GM19043 (cell line): Measurements from ENCODE around the gene XRRA1.
A peak's percentile ranks its signal among the peaks of the same experiment; 100 is the strongest.

Experiments
- ATAC-seq: cut with Tn5 transposase; IDR thresholded peaks from one replicate; pipeline ENCODE4 v1.9.1; 2021; ENCODE audit warnings: low read depth; ENCODE audit not compliant: unreplicated experiment

The XRRA1 gene

DNA sequence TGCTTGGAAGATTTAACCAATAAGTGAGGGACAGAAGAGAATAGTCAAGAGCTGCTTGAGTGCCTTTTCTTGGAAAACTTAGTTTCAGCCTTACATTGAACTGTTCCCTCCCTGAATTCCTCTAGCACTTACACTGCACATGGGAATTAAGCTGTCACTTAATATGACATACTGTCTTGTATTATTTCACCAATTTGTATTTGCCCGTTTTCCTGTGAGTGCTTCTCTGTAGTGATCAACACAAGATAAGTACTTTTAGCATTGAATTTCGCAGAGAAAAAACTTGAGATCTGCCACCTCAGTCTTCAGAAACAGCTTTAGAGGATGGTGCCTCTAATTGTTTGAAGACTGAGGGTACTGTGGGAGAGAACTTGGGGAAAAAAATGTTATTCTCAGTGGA lies 3.9 kb upstream of the XRRA1 start:
- ATAC-seq, result no peak

DNA sequence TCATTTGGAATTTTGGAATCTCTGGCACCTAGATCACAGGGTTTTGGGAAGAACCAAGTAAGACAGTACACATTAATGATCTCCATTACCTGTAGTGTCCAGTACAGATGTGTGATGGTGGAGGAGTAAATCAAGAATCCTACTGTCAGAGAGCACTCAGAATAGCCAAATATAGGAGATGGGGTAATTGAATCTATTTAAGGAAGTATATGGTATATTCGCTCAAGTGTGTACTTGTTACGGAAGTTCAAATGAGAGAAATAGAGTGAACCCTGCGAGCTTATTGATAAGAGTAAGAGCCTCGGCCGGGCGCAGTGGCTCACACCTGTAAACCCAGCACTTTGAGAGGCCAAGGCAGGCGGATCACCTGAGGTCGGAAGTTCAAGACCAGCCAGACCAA lies 2.3 kb upstream of the XRRA1 start:
- no peak for ATAC-seq

DNA sequence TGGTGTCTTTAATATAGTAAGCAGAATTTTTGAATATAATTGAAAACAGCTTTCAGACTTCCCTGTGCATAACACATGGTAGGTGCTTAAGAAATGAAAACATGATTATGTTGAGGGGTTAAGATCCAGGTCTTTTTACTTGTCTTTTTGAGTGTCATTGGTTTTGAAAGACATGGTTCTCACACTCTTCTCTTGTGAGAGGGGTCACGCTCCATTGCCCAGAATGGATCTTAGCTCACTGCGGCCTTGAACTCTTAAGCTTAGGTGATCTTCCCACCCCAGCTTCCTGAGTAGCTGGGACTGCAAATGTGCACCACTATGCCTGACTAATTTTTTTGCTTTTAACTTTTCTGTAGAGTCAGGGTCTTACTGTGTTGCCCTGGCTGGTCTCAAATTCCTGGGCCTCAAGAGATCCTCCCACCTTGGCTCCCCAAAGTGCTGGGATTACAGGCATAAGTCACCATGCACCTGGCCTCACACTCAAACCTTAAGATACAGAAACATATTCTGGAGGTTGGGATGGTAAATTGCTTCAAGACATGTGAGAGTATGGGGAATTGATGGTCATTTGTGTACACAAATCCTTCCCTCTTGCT lies 1.6 kb upstream of the XRRA1 start:
- no peak for ATAC-seq

DNA sequence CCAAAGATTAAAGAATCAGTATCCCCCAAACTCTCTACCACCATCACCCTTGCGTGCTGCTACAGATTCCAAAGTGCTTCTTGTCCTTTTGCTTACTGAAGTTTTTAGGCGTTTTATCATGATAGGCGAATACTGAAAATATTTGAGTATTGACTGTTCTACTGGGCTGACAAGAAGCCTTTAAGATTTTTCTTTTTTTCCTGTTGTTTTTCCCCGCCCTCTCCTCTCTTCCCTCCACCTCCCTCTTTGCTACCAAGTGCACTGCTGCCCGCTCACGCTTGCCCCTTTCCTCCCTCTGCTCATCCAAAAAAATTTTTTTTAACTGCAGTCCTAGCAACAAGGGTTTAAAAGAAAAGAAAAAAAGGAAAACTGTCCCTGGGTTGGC lies 854 bp upstream of the XRRA1 start:
- ATAC-seq, result no peak

DNA sequence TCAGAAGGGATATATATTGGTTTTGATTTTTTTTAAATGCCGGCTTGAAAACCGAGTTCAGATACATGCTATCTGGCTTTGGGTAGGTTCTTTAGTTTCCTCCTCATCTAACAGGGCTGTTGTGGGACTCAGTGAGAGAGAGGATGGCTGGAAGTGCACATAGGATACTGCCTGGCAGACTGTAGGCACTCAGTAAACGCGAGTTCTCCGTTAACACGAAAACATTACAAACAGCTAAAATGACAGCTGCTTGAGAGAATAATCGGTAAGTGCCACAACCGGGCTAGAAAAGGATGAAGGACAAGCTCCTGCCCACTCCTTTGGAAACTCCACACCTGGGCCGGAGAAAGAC lies 369 bp downstream of the XRRA1 start:
- ATAC-seq, result peak; percentile 13

DNA sequence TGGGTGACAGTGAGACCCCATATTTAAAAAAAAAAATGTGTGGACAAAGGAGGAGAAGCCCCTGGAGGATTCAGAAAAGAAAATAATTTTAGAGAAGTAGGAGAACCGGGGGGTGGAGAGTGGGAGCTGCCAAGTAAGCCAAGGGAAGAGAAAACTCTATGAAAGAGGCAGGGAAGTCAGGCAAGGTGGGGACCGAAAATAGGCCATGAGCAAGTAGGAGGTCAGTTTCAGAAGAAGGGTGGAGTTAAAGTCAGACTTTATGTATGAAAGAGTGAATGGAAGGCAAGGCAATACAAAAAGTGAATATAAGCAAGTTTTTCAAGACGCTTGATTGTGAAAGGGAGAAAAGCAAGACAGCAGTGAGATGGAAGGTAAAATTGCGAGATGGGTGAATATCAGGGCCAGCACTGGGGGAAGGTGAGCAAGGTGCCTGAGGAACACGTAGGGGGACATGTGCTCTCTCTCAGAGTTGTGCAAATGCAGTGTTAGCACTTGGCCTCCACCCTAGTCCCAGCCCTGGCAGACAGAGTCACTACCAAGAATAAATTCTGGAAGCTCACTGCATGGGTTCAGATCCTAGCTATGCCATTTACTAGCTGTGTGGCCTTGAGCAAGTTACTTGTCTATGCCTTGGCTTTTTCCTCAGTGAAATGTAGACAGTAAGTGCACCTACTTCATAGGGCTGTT lies 6.7 kb downstream of the XRRA1 start:
- no peak for ATAC-seq

DNA sequence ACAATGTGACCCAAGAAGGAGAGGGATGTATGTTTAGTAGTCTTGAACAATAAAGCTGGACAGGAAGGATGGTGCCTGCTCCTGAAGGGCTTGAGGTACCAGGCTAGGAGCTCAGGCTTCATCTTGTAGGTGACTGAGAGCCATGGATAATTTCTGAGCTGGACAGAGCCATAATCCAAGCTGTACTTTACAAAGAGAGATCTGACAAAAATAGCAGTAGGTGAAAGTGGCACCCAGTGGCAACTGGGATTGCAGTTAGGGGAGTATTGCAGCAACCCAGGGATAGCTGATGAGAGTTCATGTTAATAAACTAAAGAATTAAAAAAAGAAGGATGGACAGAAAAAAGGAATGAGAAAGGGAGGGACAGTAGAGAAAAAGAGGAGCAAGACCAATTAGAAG lies 7.4 kb downstream of the XRRA1 start:
- no peak for ATAC-seq

DNA sequence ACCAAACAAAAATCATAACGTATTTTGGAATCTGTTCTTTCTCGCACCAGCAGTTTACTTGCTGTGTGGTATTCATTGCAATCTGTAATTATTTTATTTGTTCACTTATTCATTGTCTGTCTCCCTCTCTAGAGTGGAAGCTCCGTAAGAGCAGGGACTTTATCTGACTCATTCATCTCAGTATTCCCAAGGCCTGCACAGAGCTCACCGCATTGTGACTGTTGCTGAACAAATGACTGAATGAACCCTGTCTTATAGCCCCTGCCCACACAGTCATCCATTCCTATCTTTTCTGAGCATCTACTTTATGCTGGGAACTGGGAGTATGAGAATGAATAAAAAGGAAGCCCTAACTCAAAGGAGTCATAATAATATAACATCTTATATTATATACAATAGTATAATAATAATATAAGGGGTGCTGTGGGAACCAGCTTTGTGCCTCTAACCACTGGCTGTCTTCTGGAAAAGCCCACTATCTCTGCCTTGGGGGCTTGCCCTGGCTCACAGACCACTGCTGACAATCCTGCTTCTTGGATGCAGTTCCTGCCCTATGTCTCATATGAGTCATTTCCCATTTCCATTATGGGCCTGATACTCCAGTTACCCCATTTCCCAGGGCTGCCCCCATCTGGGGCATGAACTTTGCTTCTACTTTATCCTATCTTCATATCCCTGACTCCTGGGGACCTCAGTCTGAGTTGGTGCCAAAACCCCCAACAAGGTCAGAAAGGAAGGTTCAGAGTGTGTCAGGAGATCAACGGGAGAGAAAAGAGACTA lies 11.0 kb downstream of the XRRA1 start:
- no peak for ATAC-seq

DNA sequence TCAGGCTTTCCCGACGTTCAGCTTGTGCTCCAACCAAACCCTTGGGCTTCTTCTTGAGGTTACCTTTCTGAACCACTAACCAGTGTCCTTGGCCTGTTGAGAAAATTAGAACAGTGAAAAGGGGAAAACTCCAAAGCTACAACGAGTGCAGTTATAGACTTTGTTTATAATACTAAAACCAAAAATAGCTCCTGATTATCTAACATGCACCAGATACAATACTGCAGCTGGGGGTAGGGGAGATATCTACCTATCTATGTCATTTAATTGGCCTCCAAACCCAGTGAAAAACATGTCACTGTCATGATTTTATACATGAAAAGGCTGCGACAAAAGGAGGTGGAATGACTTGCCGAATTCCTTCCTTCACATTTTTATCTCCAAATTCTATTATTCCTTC lies 11.9 kb downstream of the XRRA1 start:
- ATAC-seq, result no peak

DNA sequence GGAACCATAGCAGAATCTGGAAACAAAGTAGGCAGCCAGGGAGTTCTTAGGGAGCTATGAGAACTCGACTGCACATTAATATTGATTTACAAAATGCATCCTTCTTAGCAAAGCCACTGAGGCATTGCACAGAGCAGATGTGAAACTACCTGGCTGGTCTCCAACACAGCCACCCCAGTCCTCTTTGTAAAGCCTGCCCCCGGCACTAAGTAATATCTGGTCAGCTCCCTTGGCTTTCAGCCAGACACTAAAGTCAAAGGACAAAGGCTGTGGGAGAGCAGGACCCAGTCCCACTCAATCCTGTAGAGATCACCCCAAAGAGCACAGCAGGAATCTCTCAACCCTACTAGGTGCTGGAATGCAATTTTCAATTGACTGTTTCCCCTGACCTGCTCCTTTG lies 12.8 kb downstream of the XRRA1 start:
- no peak for ATAC-seq

DNA sequence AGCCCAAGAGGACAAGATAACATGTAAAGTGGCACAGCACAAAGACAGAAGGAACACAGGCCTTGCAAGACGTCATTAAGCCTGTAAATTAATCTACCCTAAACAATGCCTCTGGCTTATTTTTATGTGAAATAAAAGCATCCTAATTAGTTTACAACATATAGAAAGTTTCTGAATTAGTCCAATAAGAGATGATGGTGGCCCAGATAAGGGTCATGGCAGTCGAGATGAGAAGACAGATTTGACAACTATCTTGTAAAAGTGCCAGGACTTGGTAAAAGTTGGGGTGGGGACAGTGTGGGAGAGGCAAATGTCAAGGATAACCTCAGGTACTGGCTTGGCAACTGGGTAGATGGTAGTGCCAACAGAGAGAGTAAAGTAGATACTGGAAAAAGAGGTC lies 13.6 kb downstream of the XRRA1 start:
- ATAC-seq, result no peak

DNA sequence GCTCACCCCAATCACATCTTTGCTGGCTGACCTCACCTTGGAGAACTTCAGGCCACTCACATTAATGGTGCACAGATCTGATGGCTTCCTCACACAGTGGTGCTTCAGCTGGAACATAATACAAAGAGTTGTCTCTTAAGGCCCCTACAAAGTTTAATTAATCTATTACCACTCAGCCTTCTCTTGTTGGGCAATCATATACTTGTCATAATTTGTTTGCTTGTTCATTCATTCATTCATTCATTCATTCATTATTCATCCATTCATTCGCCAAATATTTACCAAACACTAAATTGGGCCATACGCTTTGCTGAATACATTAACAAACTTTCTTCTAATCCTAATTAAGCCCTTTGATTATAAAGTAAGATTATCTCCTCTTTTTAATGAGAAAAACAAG lies 15.1 kb downstream of the XRRA1 start:
- no peak for ATAC-seq

DNA sequence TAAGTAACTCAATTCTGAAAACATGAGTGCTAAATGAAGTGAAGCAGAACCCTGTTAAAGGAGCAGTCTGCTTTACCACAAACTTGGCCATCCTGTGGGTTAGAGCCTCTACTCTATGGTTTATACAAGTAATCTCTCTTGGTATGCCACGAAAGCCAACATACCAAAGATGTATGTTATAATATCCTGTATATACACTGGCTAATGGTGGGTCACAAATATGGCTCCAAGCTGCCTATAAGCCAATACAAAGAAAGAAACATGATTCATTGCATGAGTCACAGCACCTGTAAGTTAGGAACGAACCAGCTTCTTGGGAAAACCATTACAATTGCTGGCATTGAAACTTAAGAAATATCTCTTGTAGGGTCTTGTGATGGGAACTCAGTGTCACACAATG lies 16.1 kb downstream of the XRRA1 start:
- ATAC-seq, result no peak

DNA sequence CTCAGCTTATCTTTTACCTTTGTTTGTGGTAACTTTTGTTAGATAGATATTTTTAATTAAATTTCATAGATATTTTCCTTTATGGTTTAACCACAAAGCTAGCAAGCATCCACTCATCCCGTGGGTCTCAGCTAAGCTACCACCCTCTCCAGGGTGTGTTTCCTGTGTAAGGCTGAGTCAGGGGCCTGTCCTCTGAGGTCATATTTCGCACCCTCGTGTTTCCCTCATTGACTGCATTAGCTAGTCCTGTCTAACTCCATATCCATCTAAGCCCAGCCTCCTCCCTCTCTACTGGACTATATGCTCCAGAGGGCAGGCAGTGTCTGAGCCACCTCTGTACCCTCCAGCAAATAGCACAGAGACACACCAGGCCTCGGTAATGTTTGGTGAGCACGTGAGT lies 16.7 kb downstream of the XRRA1 start:
- ATAC-seq, result no peak

DNA sequence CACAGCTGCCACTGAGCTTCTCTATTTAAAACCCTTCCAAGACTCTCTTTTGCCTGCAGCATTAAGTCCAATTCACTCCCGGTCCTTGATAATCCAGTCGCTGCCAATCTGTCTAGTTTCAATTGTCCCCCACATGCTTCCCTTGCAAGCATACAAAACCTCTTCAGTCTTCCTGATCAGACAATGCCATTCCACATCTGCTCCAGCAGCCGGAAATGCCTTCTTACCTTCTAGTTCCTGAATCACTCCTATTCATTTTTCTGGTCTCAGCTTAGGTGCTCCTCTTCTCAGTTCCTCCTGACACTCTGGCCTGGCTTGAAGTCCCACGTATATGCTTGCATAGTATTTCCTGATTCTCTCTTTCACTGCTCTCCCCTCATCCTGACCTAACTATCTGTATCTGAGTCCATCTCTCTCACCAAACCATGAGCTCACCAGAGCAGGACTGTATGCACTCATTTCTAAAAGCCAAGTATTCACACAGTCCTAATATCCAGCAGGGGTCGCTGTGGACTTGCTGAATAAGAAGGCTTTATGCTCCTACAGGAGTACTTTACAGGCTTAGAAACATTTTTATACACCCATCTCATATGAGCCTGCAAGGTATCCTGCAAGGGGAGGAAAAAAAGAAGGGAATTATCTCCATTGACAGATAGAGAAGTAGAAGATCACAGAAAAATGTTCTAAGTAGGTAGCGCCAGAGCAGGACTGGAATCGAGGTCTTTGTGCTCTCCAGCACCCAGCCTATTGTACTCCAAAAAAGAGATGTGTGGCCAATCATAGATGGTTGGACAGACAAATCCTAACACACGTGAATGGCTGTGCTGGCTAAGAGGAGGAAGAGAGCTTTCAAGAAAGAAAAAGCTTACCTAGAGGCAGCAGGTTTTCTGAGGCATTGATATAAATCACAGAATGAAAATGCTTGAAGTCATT lies 19.2 kb downstream of the XRRA1 start:
- ATAC-seq, result no peak

DNA sequence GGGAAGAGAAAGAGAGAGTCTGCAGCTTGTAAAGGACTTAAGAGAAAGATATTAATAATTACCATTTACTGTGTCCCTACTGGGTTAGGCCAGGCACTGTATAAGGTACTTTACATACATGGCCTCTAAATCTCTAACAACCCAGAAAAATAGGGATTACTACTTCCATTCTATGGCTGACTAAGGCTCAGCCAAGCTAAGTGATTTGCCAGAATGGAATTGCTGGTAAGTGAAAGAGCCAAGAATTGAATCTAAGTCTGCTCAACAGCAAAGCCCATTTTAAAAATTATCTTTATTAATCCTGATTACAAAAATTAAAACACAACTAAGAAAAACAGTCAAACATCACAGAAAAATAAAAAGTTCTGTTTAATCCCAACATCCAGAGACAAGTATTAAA lies 21.4 kb downstream of the XRRA1 start:
- ATAC-seq, result no peak

DNA sequence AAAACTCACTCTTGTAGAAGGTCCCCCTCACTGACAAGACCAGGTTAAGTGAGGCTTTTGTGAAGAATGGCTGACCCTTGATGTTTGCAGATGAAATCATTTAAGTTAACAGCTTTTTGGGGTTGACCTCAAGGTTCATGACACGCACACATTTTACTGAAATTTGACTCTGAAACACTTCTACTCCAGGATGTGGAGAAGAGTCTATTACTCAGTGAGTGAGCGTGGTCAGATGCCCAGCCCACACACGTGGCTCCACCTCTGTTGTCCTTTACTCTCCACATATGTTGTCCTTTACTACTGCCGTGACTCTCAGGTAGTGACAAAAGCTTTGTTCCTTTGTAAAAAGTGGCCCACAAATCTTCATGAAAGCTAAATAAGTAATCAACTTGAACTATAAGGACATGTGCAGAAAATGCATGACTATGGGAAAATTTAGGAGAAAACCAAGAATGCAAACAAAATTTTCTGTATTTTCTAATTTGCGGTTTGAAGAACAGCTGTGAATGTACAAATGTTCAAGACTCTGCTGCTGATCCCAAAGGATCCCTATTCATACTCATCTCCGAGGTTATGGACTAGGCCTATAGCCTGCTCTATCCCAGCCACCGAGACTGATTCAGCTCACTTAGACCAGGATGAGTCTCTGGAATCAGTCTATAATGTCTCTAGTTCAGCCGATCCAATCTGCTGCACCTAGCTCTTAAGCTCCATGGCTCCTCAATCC lies 22.4 kb downstream of the XRRA1 start:
- ATAC-seq, result no peak

DNA sequence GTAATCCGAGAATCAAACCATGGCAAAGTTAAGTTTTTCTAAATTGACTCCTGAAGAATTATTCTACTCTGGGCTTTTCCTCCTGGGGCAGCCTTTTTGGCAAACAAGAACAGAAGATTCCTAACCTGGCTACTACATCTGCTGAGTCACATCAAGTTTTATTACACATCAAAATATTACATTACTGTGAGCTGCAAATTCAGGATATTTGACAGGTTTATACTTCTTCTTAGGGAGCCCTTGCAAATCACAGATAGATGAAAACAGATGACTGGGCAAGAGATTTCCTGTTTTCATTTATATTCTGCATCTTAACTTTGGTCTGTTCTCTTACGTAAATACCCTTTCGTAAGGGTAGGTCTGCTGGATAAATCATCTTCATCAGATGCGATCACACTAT lies 23.6 kb downstream of the XRRA1 start:
- no peak for ATAC-seq

DNA sequence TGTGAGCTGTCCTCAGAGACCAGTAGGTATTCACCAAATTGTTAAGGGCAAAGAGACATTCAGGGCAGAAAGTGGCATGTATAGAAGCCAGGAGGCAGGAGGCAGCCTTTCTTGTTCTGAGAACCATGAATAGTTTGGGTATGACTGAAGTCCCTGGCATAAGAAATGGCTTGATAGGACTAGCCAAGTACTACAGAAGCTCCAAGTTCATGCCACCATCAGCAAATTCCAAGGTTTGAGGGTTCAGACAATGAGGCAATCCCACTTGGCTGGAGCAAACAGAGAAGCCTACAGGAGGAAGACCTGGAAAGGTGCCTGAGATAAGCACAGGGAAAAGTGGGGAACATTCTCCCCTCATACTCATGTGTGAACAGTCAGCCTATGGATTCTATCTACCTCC lies 25.8 kb downstream of the XRRA1 start:
- ATAC-seq, result no peak

DNA sequence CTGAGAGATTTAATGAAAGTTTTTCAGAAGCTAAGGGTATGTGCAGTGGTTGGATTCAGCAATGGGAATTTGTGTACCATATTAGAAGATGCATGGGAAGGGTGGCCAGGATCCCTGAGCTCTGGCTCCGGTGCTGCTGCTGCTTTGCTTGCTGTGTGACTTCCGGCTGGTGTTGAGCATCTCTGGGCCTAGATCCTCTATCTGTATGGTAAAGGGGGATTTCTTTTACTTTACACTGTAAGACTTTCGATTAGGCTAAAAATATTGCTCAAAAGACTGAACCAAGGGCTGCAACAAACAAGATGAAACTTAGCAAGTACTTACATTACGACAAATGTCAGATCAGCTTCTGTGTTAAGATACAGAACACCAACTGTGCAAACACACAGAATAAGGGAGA lies 39.1 kb downstream of the XRRA1 start:
- ATAC-seq, result no peak
